ENCODE measurements around the gene LRRC53. TPM values are rescaled to one million over a fixed set of nuclear protein-coding genes. Genes with fewer than 3 reads are reported as not detected.

The LRRC53 gene
- total RNA-seq, 1 donor from 2014 or later: not detected

- no peak overlapping the region for H3K4me3 Mint-ChIP-seq
- no peaks in the 10 kb centered on the region for H3K36me3 Mint-ChIP-seq (ENCODE audit: low read depth)
- H3K9me3 Mint-ChIP-seq: no peaks in the 10 kb centered on the region
- intact Hi-C loops (cut with micrococcal nuclease): no loop called here
- no peak for DNase-seq (ENCODE audit: low spot score)
- no peaks in the 10 kb centered on the region for H3K4me1 Mint-ChIP-seq (ENCODE audit: low read depth)
- no peak overlapping the region for H3K27ac Mint-ChIP-seq
- no peaks in the 10 kb centered on the region for H3K27me3 Mint-ChIP-seq (ENCODE audit: insufficient read depth)
Observed at GRCh38 chr1:74480068-74480467, 32.3 kb downstream of the LRRC53 start.

GRCh38 chr1:74478979-74479378 is 33.4 kb downstream of the LRRC53 start:
- Mint-ChIP-seq H3K27me3 (ENCODE audit: insufficient read depth) (no peaks in the 10 kb centered on the region), H3K36me3 (ENCODE audit: low read depth) (no peaks in the 10 kb centered on the region), H3K4me3 (no peak overlapping the region), H3K4me1 (ENCODE audit: low read depth) (no peaks in the 10 kb centered on the region), H3K9me3 (no peaks in the 10 kb centered on the region), H3K27ac (no peak overlapping the region)
- intact Hi-C loops (cut with micrococcal nuclease): no loop called here
- DNase-seq (ENCODE audit: low spot score): no peak

GRCh38 chr1:74474585-74474984 is 37.8 kb downstream of the LRRC53 start:
- Mint-ChIP-seq H3K36me3 (ENCODE audit: low read depth) (no peaks in the 10 kb centered on the region), H3K27me3 (ENCODE audit: insufficient read depth) (no peaks in the 10 kb centered on the region), H3K4me3 (no peak overlapping the region), H3K9me3 (no peaks in the 10 kb centered on the region), H3K4me1 (ENCODE audit: low read depth) (no peaks in the 10 kb centered on the region), H3K27ac (no peak overlapping the region)
- intact Hi-C loops (cut with micrococcal nuclease): no loop called here
- no peak for DNase-seq (ENCODE audit: low spot score)

GRCh38 chr1:74471470-74471869 is 40.9 kb downstream of the LRRC53 start:
- Mint-ChIP-seq H3K36me3 (ENCODE audit: low read depth) (no peaks in the 10 kb centered on the region), H3K4me3 (no peak overlapping the region), H3K27me3 (ENCODE audit: insufficient read depth) (peaks cover 2% of the 10 kb centered on the region), H3K27ac (no peak overlapping the region), H3K4me1 (ENCODE audit: low read depth) (no peaks in the 10 kb centered on the region), H3K9me3 (no peaks in the 10 kb centered on the region)
- no peak for DNase-seq (ENCODE audit: low spot score)
- intact Hi-C loops (cut with micrococcal nuclease): no loop called here

DNA sequence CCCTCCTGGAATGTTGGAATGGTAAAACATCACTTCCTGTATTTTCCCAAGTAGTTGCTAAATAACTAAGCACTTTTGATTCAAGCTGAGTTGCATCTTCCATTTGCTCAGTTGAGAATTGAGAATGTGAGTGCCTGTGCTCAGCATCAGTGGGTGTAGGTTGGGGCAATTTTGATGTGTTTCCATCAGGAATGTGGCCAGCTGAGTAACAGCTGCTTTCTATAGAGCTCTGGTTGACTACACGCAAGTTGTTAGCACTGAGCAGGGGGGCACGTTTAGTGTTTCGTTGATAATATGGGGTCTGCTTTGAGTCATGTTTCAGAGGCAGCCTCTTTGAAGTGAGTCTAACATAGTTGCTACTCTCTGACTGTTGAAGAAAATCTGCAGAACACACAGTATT is 41.5 kb downstream of the LRRC53 start:
- no peak for DNase-seq (ENCODE audit: low spot score)
- intact Hi-C loops (cut with micrococcal nuclease): no loop called here
- no peak overlapping the region for H3K27ac Mint-ChIP-seq
- H3K27me3 Mint-ChIP-seq (ENCODE audit: insufficient read depth): peaks cover 2% of the 10 kb centered on the region
- H3K4me1 Mint-ChIP-seq (ENCODE audit: low read depth): no peaks in the 10 kb centered on the region
- H3K9me3 Mint-ChIP-seq: no peaks in the 10 kb centered on the region
- H3K4me3 Mint-ChIP-seq: no peak overlapping the region
- no peaks in the 10 kb centered on the region for H3K36me3 Mint-ChIP-seq (ENCODE audit: low read depth)

DNA sequence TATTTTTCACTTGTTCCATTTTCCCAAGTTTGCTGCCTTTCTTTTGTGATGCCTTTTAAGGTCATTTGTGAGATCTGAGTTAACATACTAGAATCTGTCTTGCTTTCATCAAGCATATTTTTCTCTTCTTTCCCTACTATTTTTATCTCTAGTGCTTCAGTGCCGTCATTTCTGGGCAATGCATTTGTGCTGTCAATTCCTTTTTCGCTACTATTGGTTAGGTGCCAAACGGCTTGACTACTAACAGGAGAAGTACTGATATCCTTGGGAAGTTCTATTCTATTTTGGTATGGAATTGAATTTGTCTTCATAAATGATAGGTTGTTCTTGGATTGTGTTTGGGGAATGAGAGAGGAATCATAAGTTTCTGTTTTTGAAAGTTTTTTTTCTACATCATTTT is 42.2 kb downstream of the LRRC53 start:
- Mint-ChIP-seq H3K36me3 (ENCODE audit: low read depth) (no peaks in the 10 kb centered on the region), H3K27ac (no peak overlapping the region), H3K4me3 (no peak overlapping the region), H3K4me1 (ENCODE audit: low read depth) (no peaks in the 10 kb centered on the region), H3K9me3 (no peaks in the 10 kb centered on the region), H3K27me3 (ENCODE audit: insufficient read depth) (peaks cover 2% of the 10 kb centered on the region)
- intact Hi-C loops (cut with micrococcal nuclease): no loop called here
- DNase-seq (ENCODE audit: low spot score): no peak

DNA sequence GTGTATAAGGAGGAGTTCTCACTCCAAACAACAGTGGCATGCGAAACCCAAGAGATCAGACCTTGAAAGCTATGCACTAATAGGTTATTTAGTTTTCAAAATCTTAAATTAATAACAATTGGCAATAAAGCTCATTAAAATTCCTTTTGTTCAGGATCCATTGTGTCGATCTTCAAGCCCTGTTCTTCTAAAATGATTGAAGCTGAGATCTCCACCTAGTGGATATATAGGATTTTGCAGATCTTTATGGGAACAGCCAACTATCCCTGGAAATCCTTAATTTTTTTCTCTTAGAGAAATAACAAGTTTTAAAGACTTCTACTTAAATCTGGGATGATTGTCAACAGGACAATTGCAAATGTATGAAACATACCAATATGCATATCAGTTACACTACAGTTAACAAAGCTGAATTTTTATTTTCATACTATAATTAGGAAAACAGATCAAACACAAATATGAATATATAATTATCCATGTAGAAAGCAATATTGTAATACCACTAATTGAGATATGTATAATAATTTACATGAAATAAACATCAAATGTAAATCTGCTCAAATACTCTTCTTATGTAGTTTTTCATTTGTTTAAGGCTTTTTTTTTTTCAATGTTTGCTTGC is 43.3 kb downstream of the LRRC53 start:
- Mint-ChIP-seq H3K9me3 (no peaks in the 10 kb centered on the region), H3K27ac (no peak overlapping the region), H3K36me3 (ENCODE audit: low read depth) (no peaks in the 10 kb centered on the region), H3K4me1 (ENCODE audit: low read depth) (no peaks in the 10 kb centered on the region), H3K4me3 (no peak overlapping the region), H3K27me3 (ENCODE audit: insufficient read depth) (peaks cover 2% of the 10 kb centered on the region)
- no peak for DNase-seq (ENCODE audit: low spot score)
- intact Hi-C loops (cut with micrococcal nuclease): no loop called here

GRCh38 chr1:74467786-74468377 is 44.5 kb downstream of the LRRC53 start:
- Mint-ChIP-seq H3K36me3 (ENCODE audit: low read depth) (no peaks in the 10 kb centered on the region), H3K27ac (no peak overlapping the region), H3K27me3 (ENCODE audit: insufficient read depth) (peaks cover 2% of the 10 kb centered on the region), H3K4me1 (ENCODE audit: low read depth) (no peaks in the 10 kb centered on the region), H3K4me3 (no peak overlapping the region), H3K9me3 (no peaks in the 10 kb centered on the region)
- intact Hi-C loops (cut with micrococcal nuclease): no loop called here
- no peak for DNase-seq (ENCODE audit: low spot score)

GRCh38 chr1:74465193-74465681 is 47.2 kb downstream of the LRRC53 start:
- Mint-ChIP-seq H3K27ac (no peak overlapping the region), H3K36me3 (ENCODE audit: low read depth) (no peaks in the 10 kb centered on the region), H3K4me1 (ENCODE audit: low read depth) (no peaks in the 10 kb centered on the region), H3K9me3 (no peaks in the 10 kb centered on the region), H3K4me3 (no peak overlapping the region), H3K27me3 (ENCODE audit: insufficient read depth) (peaks cover 2% of the 10 kb centered on the region)
- no peak for DNase-seq (ENCODE audit: low spot score)
- intact Hi-C loops (cut with micrococcal nuclease): no loop called here

- H3K27ac Mint-ChIP-seq: no peak overlapping the region
- intact Hi-C loops (cut with micrococcal nuclease): no loop called here
- no peak for DNase-seq (ENCODE audit: low spot score)
- H3K9me3 Mint-ChIP-seq: no peaks in the 10 kb centered on the region
- peaks cover 2% of the 10 kb centered on the region for H3K27me3 Mint-ChIP-seq (ENCODE audit: insufficient read depth)
- no peak overlapping the region for H3K4me3 Mint-ChIP-seq
- no peaks in the 10 kb centered on the region for H3K36me3 Mint-ChIP-seq (ENCODE audit: low read depth)
- no peaks in the 10 kb centered on the region for H3K4me1 Mint-ChIP-seq (ENCODE audit: low read depth)
Observed at GRCh38 chr1:74464037-74464436, 48.4 kb downstream of the LRRC53 start.

DNA sequence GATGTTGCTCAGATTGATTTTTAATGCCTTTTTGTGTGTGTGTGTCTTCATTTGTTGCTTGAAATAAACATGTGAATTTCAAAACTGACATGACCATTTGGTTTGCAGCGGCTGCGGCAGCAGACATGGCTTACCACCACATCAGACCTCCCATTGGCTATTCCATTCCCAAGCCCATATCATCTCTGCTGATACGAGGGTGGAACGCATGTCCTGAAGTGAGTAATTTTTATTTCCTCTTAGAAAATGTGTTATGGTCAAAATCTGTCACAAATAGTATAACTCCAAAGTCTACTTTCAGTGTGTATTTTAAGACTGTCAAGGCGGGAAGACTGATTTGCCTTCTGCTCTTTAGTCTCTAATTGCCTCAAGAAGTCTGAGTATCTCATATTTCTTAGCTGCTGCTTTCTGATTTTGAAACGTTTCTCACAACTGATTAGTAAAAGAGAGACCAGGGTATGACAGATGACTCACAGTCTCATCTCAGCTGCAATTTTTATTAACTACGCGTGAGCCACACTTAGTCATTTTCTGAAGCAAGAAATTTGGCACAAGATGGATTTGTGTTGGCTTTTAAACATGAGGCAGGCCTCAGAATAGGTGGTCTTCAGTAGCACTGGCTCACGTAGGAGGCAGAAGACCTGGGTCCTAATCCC is 49.0 kb downstream of the LRRC53 start:
- no peak overlapping the region for H3K4me3 Mint-ChIP-seq

DNA sequence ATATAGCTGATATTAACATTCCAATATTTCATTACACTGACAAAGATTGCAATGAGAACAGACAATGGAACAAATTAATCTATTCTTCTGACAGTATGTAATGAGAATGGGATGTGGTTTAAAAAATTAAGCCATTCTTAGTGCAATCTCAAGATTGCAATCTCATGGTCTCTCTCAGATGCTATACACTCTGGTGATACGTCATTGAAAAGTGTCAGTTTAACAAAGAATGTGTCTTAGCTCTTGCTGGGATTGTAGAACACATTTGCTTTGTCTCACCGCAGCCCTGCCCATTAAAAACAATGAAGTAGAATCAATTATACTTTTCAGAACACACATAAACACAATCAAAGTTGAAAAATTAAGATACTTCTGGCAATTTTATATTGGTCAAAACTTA is 55.2 kb downstream of the LRRC53 start:
- intact Hi-C loops (cut with micrococcal nuclease): no loop called here
- no peak for DNase-seq (ENCODE audit: low spot score)
- H3K4me1 Mint-ChIP-seq (ENCODE audit: low read depth): no peaks in the 10 kb centered on the region
- no peaks in the 10 kb centered on the region for H3K9me3 Mint-ChIP-seq
- H3K36me3 Mint-ChIP-seq (ENCODE audit: low read depth): no peaks in the 10 kb centered on the region
- no peak overlapping the region for H3K4me3 Mint-ChIP-seq
- H3K27me3 Mint-ChIP-seq (ENCODE audit: insufficient read depth): no peaks in the 10 kb centered on the region
- no peak overlapping the region for H3K27ac Mint-ChIP-seq

More for the DNA sequence above, 49.0 kb downstream of the LRRC53 start:
- Mint-ChIP-seq H3K9me3 (no peaks in the 10 kb centered on the region), H3K36me3 (ENCODE audit: low read depth) (no peaks in the 10 kb centered on the region), H3K27me3 (ENCODE audit: insufficient read depth) (peaks cover 2% of the 10 kb centered on the region), H3K4me1 (ENCODE audit: low read depth) (no peaks in the 10 kb centered on the region), H3K27ac (no peak overlapping the region)
- DNase-seq (ENCODE audit: low spot score): no peak
- intact Hi-C loops (cut with micrococcal nuclease): no loop called here

DNA sequence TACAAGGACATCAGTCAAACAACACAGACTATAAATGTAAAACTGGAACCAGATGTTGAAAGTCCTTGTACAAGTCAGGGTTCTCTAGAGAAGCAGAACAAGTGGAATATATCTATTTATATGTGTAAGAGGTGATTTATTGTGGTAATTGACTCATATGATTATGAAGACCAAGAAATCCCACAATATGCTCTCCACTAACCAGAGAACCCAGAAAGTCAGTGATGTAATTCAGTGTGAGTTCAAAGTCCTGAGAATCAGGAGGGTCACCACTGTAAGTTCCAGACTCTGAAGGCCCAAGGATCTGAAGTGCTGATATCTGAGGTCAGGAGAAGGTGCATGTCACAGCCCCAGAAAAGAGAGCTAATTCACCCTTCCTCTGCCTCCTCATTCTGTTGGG is 57.0 kb downstream of the LRRC53 start:
- no peak overlapping the region for H3K4me3 Mint-ChIP-seq
- H3K4me1 Mint-ChIP-seq (ENCODE audit: low read depth): no peaks in the 10 kb centered on the region
- no peaks in the 10 kb centered on the region for H3K36me3 Mint-ChIP-seq (ENCODE audit: low read depth)
- intact Hi-C loops (cut with micrococcal nuclease): no loop called here
- DNase-seq (ENCODE audit: low spot score): no peak
- no peak overlapping the region for H3K27ac Mint-ChIP-seq
- H3K9me3 Mint-ChIP-seq: no peaks in the 10 kb centered on the region
- no peaks in the 10 kb centered on the region for H3K27me3 Mint-ChIP-seq (ENCODE audit: insufficient read depth)
